CD14-positive monocyte (primary cell): Measurements from ENCODE around the gene TPX2. TPM values are rescaled to one million over a fixed set of nuclear protein-coding genes. Genes with fewer than 3 reads are reported as not detected.

Experiments
- DNase-seq, 3 donors: peaks; one replicate each; pipeline ENCODE4 v3.0.0-alpha.2; 2011 to 2022
- H2AFZ ChIP-seq: 2 replicates; pipeline ENCODE4 v1.6.0; 2012; ENCODE audit warnings: mild to moderate bottlenecking, low read depth, low read length, inconsistent platforms; ENCODE audit not compliant: insufficient read depth, poor library complexity, severe bottlenecking
- H3K27ac ChIP-seq, 2 donors: 1 replicate in 1 of 2; 2 replicates in 1 of 2; pipeline ENCODE4 v1.5.1; 2012 to 2013; ENCODE audit warnings: low read length in 2 of 2, control low read depth in 1 of 2, inconsistent platforms in 1 of 2, low read depth in 1 of 2, mild to moderate bottlenecking in 1 of 2
- H3K27me3 ChIP-seq, 2 donors: one replicate each; pipeline versions ENCODE4 v1.6.0 to v1.6.1; 2011 to 2013; ENCODE audit warnings: low read length in 2 of 2; ENCODE audit not compliant: control insufficient read depth in 2 of 2, insufficient read depth in 2 of 2
- H3K36me3 ChIP-seq, 2 donors: replicated peaks in 1 of 2; 1 replicate in 1 of 2; 2 replicates in 1 of 2; pipeline versions ENCODE4 v1.5.1 to v1.6.1; 2012 to 2013; ENCODE audit warnings: low read length in 2 of 2, control low read depth in 1 of 2, inconsistent platforms in 1 of 2, mild to moderate bottlenecking in 1 of 2; ENCODE audit not compliant: insufficient read depth in 2 of 2, control insufficient read depth in 1 of 2
- H3K4me1 ChIP-seq, 2 donors: 1 replicate in 1 of 2; 2 replicates in 1 of 2; pipeline versions ENCODE4 v1.5.1 to v1.6.1; 2012 to 2013; ENCODE audit warnings: low read length in 2 of 2, control low read depth in 1 of 2, inconsistent platforms in 1 of 2, mild to moderate bottlenecking in 1 of 2, moderate library complexity in 1 of 2; ENCODE audit not compliant: insufficient read depth in 2 of 2, control insufficient read depth in 1 of 2
- H3K4me2 ChIP-seq: replicated peaks from 2 replicates; pipeline ENCODE3; 2012; ENCODE audit warnings: low read length, moderate library complexity, mild to moderate bottlenecking; ENCODE audit not compliant: poor library complexity, severe bottlenecking; ENCODE audit errors: extremely low read depth
- H3K4me3 ChIP-seq, 3 experiments: fragments of 200-600 bp in 1 of 3; sonication (generic) in 1 of 3; replicated peaks in 1 of 3; 1 replicate in 2 of 3; 2 replicates in 1 of 3; pipeline ENCODE4 v1.5.1; 2011 to 2013; ENCODE audit warnings: low read length in 3 of 3, mild to moderate bottlenecking in 3 of 3, control low read depth in 2 of 3, low read depth in 2 of 3, inconsistent platforms in 1 of 3, moderate library complexity in 1 of 3
- H3K79me2 ChIP-seq: 2 replicates; pipeline ENCODE4 v1.6.0; 2012; ENCODE audit warnings: mild to moderate bottlenecking, control low read depth, inconsistent platforms, low read length, moderate library complexity; ENCODE audit not compliant: insufficient read depth
- H3K9ac ChIP-seq: 2 replicates; pipeline ENCODE4 v1.6.0; 2017; ENCODE audit warnings: low read length, mild to moderate bottlenecking; ENCODE audit not compliant: insufficient read depth, poor library complexity, severe bottlenecking
- H3K9me3 ChIP-seq, 2 donors: replicated peaks in 1 of 2; 1 replicate in 1 of 2; 2 replicates in 1 of 2; pipeline versions ENCODE4 v1.5.1 to v1.6.1; 2012 to 2013; ENCODE audit warnings: low read length in 2 of 2, control low read depth in 1 of 2; ENCODE audit not compliant: control insufficient read depth in 1 of 2, insufficient read depth in 1 of 2
- H4K20me1 ChIP-seq: 2 replicates; pipeline ENCODE4 v1.6.0; 2012; ENCODE audit warnings: mild to moderate bottlenecking, low read length, control low read depth, moderate library complexity; ENCODE audit not compliant: insufficient read depth
- H3K27ac Mint-ChIP-seq, 7 donors: one replicate each; pipeline ENCODE4 v1.8.0; 2020; ENCODE audit warnings: mild to moderate bottlenecking in 7 of 7, mixed read lengths in 7 of 7, moderate library complexity in 6 of 7, inconsistent platforms in 2 of 7
- H3K27me3 Mint-ChIP-seq, 3 donors: one replicate each; pipeline ENCODE4 v1.8.0; 2021 to 2022; ENCODE audit warnings: low read depth in 3 of 3, mild to moderate bottlenecking in 3 of 3, mixed read lengths in 3 of 3, moderate library complexity in 3 of 3, inconsistent platforms in 1 of 3
- H3K36me3 Mint-ChIP-seq, 2 donors: one replicate each; pipeline ENCODE4 v1.8.0; 2020; ENCODE audit warnings: mixed read lengths in 2 of 2, inconsistent platforms in 1 of 2, mild to moderate bottlenecking in 1 of 2
- H3K4me1 Mint-ChIP-seq: one replicate; pipeline ENCODE4 v1.8.0; 2020; ENCODE audit warnings: mild to moderate bottlenecking, mixed read lengths
- H3K4me3 Mint-ChIP-seq, 2 donors: one replicate each; pipeline ENCODE4 v1.8.0; 2020; ENCODE audit warnings: mild to moderate bottlenecking in 2 of 2, mixed read lengths in 2 of 2, moderate library complexity in 1 of 2
- H3K9me3 Mint-ChIP-seq, 7 donors: one replicate each; pipeline ENCODE4 v1.8.0; 2020 to 2022; ENCODE audit warnings: mixed read lengths in 7 of 7, mild to moderate bottlenecking in 6 of 7, moderate library complexity in 6 of 7, inconsistent platforms in 2 of 7
- WGBS: methylation state at CpG from one replicate; pipeline ENCODE4 v1.1.5; 2013; ENCODE audit warnings: missing lambda C conversion rate; ENCODE audit not compliant: insufficient coverage; 5-methylcytosine and 5-hydroxymethylcytosine counted together
- intact Hi-C, 2 donors: fragments of 100-400 bp; cut with micrococcal nuclease; formaldehyde crosslinking; loops; one replicate each; pipeline versions ENCODE4 v1.15.0 to v1.15.1; 2023
- polyA plus RNA-seq, 3 donors: library from polyadenylated mRNA; depleted of rRNA in 1 of 3; unstranded in 2 of 3; stranded (reverse) in 1 of 3; fragments of 300-500 nt in 2 of 3; fragments of >200 nt in 1 of 3; fragmentation: Illumina TruSeq in 2 of 3; gene quantifications; 1 replicate in 2 of 3; 2 replicates in 1 of 3; pipeline ENCODE4 v1.2.3, GENCODE V29; 2012 to 2021
- TF ChIP-seq, protein P1 (sequence below): fragments of 200-600 bp; IDR thresholded peaks from one replicate; pipeline ENCODE4 v1.8.0; 2022; ENCODE audit warnings: antibody characterized with exemption, mild to moderate bottlenecking

The TPX2 gene
- polyA plus RNA-seq, 3 donors: 0.06 TPM; not detected in 2

DNA sequence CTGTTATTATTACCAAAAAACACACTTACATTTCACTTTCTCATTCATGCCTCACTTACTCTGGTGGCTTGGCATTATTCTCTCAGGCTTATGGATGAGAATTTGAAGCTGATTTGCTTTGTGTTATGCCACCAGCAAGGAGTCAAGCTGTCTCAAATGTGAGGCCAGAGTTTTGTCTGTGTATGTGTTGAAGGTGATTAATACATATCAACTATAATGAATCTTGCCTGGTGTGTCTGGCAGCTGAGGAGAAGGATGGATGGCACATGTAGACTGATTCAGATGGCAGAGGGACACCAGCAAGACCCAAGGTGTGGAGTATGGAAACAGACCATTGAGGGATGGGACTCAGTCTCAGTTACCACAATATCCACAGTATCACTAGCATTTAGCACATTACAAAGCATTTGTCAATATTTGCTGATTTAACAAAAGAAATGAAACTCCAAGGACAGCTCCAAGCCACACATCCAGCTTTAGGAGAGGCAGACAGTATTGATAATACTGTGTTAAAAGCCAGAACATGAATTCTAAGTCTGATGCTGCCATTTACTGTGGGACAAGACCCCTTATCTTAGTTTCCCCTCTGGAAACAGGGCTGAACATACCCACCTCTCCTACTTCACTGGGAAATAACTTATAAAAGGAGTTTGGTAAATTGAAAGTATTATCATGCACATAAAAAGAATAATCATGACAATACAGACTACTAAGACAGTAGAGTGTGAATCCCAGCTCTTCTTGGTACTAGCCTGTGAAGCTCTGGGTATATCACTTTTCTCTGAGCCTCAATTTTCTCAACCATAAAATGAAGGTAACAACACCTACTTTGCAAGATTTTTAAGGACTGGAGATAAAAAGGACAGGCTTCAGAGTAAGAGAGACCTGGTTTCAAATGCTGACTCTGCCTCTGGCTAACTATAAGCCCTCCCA, 27.6 kb upstream of the TPX2 start:
- H2AFZ ChIP-seq: no peak overlapping the region
- Mint-ChIP-seq H3K4me1 (peaks cover 39% of the 10 kb centered on the region), H3K9me3 (no peaks in the 10 kb centered on the region), H3K36me3 (peaks cover 62 to 78% of the 10 kb centered on the region in 2 donors), H3K27ac (peak overlapping the region in 1 of 7 donors; percentile 58), H3K27me3 (peaks cover 0 to 3% (median 3%) of the 10 kb centered on the region in 3 donors), H3K4me3 (no peak overlapping the region)
- intact Hi-C loops: loop anchor here in 1 of 2 donors (10.0 kb wide), 1 partner anchor 187 kb away; no protein-coding TSS in a partner anchor
- no peak overlapping the region for H3K4me3 ChIP-seq
- H3K36me3 ChIP-seq: peaks cover 62 to 95% of the 10 kb centered on the region in 2 donors
- no peak overlapping the region for H3K4me2 ChIP-seq
- peaks cover 13 to 18% of the 10 kb centered on the region in 2 donors for H3K4me1 ChIP-seq
- peaks cover 93% of the 10 kb centered on the region for H4K20me1 ChIP-seq
- no peaks in the 10 kb centered on the region for H3K27me3 ChIP-seq
- H3K9ac ChIP-seq: no peak overlapping the region
- no peak overlapping the region for H3K27ac ChIP-seq
- H3K9me3 ChIP-seq: no peaks in the 10 kb centered on the region
- peaks cover 62% of the 10 kb centered on the region for H3K79me2 ChIP-seq
- DNase-seq: no peak
- TF ChIP-seq, protein P1, sequence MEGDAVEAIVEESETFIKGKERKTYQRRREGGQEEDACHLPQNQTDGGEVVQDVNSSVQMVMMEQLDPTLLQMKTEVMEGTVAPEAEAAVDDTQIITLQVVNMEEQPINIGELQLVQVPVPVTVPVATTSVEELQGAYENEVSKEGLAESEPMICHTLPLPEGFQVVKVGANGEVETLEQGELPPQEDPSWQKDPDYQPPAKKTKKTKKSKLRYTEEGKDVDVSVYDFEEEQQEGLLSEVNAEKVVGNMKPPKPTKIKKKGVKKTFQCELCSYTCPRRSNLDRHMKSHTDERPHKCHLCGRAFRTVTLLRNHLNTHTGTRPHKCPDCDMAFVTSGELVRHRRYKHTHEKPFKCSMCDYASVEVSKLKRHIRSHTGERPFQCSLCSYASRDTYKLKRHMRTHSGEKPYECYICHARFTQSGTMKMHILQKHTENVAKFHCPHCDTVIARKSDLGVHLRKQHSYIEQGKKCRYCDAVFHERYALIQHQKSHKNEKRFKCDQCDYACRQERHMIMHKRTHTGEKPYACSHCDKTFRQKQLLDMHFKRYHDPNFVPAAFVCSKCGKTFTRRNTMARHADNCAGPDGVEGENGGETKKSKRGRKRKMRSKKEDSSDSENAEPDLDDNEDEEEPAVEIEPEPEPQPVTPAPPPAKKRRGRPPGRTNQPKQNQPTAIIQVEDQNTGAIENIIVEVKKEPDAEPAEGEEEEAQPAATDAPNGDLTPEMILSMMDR: no peak

- DNase-seq: no peak
- H3K27me3 Mint-ChIP-seq: peaks cover 0 to 3% (median 3%) of the 10 kb centered on the region in 3 donors
- Histone ChIP-seq H3K4me2 (no peak overlapping the region), H3K79me2 (peaks cover 69% of the 10 kb centered on the region), H3K27ac (no peak overlapping the region), H3K36me3 (peaks cover 64 to 95% of the 10 kb centered on the region in 2 donors), H4K20me1 (peaks cover 94% of the 10 kb centered on the region), H3K4me3 (no peak overlapping the region), H2AFZ (no peak overlapping the region), H3K27me3 (no peaks in the 10 kb centered on the region), H3K4me1 (peaks cover 7 to 11% of the 10 kb centered on the region in 2 donors), H3K9me3 (no peaks in the 10 kb centered on the region), H3K9ac (no peak overlapping the region)
- TF ChIP-seq, protein P1: no peak
- H3K4me3 Mint-ChIP-seq: no peak overlapping the region
- no peaks in the 10 kb centered on the region for H3K9me3 Mint-ChIP-seq
- peaks cover 65 to 78% of the 10 kb centered on the region in 2 donors for H3K36me3 Mint-ChIP-seq
- peaks cover 36% of the 10 kb centered on the region for H3K4me1 Mint-ChIP-seq
- H3K27ac Mint-ChIP-seq: peak overlapping the region in 1 of 7 donors; percentile 46
- WGBS: no CpG with 5 or more reads among the region's 5 CpGs
- intact Hi-C loops: loop anchor here in 1 of 2 donors (10.0 kb wide), 1 partner anchor 187 kb away; no protein-coding TSS in a partner anchor
Observed at GRCh38 chr20:31712112-31712553, 27.0 kb upstream of the TPX2 start.
